Uterus (tissue), 2 donors: ENCODE data around the gene AMELY.

Experiments used
- POLR2A ChIP-seq, 2 donors: fragments of 450-650 bp; IDR thresholded peaks; one replicate each; pipeline ENCODE4 v1.6.1; 2016; ENCODE audit warnings: antibody characterized with exemption in 2 of 2, mild to moderate bottlenecking in 1 of 2, moderate library complexity in 1 of 2
- TF ChIP-seq, protein P1 (sequence below), 4 experiments: fragments of 200-600 bp in 2 of 4; fragments of 450-650 bp in 2 of 4; sonication (generic) in 2 of 4; IDR thresholded peaks; one replicate each; pipeline ENCODE4 v1.5.1; 2016 to 2019; ENCODE audit warnings: antibody characterized with exemption in 4 of 4, mild to moderate bottlenecking in 2 of 4, moderate library complexity in 1 of 4

DNA sequence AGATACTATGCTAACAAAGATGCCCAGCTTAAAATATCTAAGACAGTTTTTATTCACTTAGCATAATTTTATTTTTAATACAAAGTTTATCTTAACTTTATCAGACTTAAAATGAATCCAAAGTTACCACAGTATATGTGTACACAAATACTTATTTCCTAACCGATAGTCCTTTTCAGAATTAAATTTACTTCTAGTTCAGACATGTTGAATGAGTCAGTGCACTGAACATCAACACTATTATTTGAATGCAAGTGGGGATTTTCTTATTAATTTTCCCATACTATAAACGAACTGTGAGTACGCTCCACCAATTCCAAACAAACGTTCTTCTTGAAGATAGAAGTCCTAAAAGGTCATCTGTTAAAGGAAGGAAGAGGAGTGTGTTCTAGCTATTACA, 38.4 kb upstream of the AMELY start:
- TF ChIP-seq, protein P1, sequence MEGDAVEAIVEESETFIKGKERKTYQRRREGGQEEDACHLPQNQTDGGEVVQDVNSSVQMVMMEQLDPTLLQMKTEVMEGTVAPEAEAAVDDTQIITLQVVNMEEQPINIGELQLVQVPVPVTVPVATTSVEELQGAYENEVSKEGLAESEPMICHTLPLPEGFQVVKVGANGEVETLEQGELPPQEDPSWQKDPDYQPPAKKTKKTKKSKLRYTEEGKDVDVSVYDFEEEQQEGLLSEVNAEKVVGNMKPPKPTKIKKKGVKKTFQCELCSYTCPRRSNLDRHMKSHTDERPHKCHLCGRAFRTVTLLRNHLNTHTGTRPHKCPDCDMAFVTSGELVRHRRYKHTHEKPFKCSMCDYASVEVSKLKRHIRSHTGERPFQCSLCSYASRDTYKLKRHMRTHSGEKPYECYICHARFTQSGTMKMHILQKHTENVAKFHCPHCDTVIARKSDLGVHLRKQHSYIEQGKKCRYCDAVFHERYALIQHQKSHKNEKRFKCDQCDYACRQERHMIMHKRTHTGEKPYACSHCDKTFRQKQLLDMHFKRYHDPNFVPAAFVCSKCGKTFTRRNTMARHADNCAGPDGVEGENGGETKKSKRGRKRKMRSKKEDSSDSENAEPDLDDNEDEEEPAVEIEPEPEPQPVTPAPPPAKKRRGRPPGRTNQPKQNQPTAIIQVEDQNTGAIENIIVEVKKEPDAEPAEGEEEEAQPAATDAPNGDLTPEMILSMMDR (IDR thresholded peaks at IDR 0.05): no peak
- no peak for TF ChIP-seq POLR2A (IDR thresholded peaks at IDR 0.05)
